Left forelimb (tissue), 1 donor: ENCODE data around the gene ARAP1.

ENCODE experiments used
- DNase-seq: peaks from one replicate; pipeline ENCODE4 v3.0.0-alpha.2; 2018; ENCODE audit warnings: low spot score

The ARAP1 gene

GRCh38 chr11:72742513-72743320 lies 9.5 kb downstream of the ARAP1 start:
- DNase-seq, result no peak

GRCh38 chr11:72741849-72742512 lies 10.2 kb downstream of the ARAP1 start:
- DNase-seq, result no peak

DNA sequence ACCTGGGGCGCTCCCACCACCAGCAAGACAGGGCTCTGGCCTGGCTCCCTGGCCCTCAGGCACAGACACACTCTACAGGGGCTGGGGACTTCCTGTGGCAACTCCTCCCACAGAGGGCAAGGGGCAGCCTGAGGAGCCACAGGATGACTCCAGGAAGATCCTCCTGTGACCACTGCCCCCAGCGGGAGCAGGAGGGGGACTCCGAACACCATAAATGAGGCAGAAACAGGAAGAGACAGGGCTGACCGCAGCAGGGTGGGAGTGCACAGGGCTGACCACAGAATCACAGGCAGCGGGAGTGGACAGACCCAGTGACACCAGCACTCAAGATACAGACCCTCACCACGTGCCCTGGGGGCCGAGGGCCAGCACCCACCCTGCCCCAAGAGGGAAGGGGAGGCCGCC lies 10.8 kb downstream of the ARAP1 start:
- no peak for DNase-seq

DNA sequence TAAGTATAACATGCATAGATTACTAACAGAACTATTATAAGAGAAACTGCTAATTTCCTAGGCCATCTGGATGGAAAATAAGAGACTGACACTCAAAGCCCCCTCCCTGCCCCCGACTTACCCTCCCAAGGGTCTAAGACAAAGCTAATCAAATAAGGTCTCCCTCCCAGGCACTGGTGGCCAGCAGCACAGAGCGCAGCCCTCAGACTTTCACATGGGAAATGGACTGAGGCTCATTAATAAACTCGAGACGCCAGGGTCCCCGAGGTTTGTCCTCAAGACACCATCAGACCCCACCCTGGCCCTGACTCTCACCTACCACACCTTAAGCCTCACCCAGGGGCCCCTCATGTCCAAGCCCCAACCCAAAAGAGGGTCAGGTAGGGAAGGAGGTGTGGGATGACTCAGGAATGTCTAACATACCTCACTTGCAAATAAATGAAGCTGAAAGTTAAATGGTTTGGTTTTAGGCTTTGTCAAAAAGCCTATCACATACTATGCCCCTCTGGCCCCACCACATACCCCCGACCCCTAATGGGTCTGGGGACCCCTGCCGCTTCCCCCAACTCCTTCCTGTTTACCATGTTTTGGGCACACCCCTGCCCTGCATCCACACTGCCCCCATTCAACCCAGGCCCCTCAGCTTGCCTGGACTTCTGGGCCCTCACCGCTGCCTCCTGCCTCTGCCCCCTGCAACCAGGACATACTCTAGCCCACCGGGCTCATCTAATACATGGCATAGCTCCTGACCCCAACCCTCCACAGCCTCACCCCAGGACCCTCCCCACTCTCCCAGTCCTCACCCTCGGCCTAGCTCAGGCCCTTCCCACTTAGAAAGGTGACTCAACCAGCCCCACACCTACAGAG lies 11.4 kb downstream of the ARAP1 start:
- no peak for DNase-seq

GRCh38 chr11:72740060-72740424 lies 12.2 kb downstream of the ARAP1 start:
- DNase-seq, result no peak

DNA sequence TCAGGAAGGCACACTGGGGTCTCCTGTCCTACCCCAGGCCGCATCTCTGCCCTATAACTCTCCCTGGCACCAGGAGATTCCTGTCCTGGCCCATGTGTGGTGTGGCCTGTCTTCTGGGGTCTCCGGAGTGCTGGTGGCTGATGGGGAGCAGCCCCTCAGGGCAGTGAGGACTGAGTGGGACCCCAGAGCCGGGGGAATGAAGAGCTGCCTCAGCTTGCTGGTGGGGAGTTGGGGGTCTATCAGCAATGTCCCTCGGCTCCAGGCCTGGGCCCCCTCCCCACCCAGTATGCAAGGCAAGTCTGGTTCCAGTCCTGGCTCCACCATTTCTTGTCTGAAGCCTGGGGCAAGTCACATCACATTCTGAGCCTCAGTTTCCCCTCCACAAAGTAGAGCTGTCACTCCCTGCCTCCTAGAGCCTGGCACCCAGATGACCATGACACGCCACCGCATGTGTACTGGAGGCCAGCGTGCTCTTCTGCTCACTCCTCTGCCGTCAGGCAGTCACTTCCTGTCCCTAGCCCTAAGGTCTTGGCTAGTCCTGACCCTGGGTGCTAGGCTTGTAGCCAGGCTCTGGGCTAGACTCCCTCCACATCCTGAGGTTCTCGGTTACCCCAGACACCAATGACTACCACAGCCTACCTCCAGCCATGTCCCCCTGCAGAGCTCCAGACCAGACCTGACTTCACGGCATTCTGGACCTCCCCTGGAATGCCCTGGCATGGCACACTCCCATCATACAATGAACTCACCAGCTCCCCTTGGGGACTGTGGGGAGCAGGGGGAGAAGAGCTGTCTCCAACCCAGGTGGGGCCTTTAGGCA lies 12.8 kb downstream of the ARAP1 start:
- DNase-seq, result no peak

GRCh38 chr11:72738199-72739141 lies 13.7 kb downstream of the ARAP1 start:
- no peak for DNase-seq

- no peak for DNase-seq
Observed at GRCh38 chr11:72737336-72737735, 14.9 kb downstream of the ARAP1 start.

- no peak for DNase-seq
Observed at GRCh38 chr11:72736452-72737069, 15.6 kb downstream of the ARAP1 start.

GRCh38 chr11:72735495-72736027 lies 16.6 kb downstream of the ARAP1 start:
- DNase-seq, result no peak

DNA sequence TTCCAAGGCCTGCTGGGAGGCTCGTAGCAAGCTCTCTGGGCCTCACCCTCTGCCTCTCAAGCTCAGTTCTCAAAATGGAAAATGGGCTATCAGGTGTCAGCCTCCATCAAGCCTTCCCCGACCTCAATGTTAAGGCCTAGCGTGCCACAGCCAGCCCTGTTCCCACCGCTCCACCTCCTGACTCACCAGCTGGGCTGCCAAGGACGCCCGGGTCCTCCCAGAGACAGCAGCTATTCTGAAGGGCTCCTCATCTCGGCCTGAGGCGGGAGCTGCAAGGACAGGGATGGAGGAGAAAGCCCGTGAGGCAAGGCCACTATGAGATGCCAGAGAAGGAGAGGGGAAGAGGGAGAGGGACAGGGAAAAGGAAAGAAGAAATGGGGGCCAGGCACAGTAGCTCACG lies 19.9 kb downstream of the ARAP1 start:
- DNase-seq, result no peak

- DNase-seq, result no peak
Observed at GRCh38 chr11:72730737-72731136, 21.5 kb downstream of the ARAP1 start.

- DNase-seq, result no peak
Observed at GRCh38 chr11:72730243-72730642, 22.0 kb downstream of the ARAP1 start.

DNA sequence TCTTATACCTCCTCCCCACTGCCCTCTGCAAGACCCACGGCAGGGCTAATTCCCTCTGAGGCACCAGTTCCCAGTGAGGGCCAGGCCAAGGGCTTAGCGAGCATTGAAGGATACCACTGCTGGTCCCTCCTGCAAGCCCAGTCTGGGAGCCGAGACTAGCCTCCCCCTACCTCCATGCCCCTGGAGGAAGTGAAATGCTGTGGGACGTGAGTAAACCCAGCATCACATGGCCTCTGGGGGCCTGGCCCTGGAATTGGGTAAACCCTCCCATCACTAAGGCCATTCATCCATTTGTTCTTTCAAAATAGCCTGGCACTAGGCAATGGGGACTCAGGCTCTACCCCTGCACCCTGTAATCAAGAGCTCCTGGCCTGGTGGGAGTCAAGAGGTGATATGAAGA lies 24.7 kb downstream of the ARAP1 start:
- DNase-seq, result no peak

GRCh38 chr11:72726266-72727220 lies 25.7 kb downstream of the ARAP1 start:
- DNase-seq, result no peak

DNA sequence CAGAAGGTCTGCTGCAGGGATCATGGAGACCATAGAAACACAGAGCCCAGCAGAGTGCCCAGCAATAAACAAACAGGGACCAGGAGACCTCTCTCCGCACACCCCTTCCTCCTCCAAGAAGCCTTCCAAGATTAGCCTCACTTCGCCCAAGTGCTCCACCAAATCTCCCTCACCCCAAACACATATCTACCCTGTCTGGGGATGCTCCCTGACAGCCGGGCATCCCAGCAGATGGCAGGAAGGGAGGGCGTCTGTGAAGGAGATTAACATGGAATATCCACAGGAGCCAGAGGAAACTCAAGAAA lies 26.5 kb downstream of the ARAP1 start:
- no peak for DNase-seq

GRCh38 chr11:72724851-72725723 lies 27.1 kb downstream of the ARAP1 start:
- DNase-seq, result no peak

DNA sequence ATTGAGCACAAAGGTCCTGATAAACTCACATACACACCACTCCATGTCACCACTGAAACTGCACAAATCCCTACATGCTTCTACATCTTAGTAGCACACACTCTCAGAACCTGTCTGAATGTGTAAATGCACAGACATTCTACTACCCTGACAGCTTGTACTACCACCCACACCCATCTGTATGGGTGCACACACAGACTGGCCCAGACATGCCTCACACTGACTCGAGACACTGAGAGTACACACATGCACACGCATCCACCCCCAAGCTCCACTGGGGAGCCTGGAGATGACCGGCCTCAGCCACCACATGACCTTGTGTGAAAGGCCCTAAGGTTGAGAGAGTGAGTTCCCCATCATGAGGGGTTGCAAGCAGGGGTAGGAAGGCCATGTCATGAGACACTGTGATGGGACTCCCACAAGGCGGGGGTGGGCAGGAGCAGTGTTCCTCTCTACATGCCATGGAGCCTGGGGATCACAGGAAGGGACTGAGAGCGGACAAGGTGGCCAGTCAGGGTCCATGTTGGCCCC lies 28.1 kb downstream of the ARAP1 start:
- DNase-seq, result no peak
